GM19099 (cell line): ENCODE results near the gene PTAR1.

Experiments
- POLR2A ChIP-seq: IDR thresholded peaks from 3 replicates; pipeline ENCODE4 v1.6.1; 2011; ENCODE audit warnings: low read depth; ENCODE audit not compliant: insufficient read length; ENCODE audit errors: extremely low read depth

Gene PTAR1

DNA sequence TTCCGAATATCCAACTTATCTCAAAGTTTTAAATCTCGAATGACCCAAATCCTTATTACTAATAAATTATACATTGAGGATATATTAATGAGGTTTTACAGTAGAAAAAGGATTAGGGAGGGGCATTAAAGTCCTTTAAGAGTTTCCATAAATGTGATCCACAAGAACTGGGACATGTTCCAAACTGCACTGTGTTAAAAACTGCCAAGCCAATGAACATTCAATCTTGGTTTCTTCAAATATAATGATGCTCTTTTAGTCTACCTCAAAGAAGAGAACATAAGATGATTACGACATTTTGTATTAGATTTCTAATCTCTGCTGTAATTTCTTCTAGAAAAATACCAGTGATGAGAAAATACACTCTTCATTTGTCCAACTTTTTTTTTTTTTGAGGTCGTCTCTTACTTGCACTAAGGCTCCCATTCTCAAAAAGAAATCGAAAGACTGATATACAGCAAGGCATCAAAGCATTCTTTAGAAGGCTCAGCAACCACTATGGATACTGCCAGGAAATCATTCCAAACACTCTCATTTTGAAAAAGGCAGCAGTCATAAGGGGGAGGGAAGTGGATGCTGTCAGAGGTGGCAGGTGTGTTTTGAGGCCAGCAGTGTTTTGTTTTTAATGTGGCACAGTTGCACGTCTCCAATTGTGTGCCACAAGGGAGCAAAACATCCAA lies 1.7 kb downstream of the PTAR1 start:
- TF ChIP-seq POLR2A, result no peak

DNA sequence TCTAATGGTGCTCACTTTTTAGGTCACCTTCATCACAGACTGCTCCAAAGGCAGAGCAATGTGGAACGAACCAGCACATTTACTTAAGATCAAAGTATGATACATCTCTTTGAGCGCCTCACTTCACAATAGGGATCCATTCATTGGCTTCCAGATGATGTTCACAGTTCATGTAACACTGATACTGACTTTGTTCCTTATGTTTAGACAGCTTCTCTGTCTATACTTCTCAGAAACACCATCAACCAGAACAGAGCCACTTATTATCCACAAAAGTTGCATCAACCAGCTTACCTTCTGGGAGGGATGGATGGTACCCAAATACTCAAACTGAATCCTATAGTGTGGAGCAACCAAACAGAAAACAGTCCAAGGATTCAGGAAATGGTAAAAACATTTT lies 4.6 kb downstream of the PTAR1 start:
- no peak for TF ChIP-seq POLR2A

DNA sequence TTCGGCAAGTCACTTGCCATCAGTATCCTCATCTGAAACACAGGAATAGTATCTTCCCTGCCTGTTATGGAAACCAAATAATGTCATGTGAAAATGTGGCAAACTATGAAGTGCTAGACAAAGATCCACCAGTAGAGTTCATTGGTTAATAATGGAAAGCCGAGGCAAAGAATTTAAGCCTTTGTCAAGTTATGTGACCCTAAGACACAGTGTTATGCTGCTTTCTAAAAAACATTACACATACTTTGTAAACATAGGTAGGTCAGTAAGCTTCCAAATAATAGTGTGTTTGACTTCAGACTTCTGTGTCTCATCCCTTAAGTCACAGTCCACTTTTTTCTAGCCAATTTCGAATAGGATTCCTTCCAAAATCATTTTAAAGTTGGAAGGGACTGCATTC lies 6.0 kb downstream of the PTAR1 start:
- no peak for TF ChIP-seq POLR2A

DNA sequence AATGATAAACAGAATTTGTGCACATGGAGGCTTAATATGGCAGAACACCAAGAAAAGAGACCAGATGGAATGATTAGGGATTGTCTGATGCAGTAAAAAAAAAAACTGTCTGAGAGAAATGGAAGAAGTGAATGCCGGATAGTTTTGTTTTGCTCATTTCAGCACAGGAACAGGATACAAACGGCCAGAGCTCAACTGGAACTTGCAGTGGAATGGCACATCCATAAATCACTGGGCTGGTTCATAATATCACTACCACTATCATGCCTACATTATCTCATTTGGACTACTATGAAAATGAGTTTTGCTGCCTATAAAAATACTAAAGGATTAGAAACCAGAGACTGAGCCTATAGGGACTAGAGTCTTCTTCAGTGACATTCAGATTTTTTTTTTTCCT lies 9.7 kb downstream of the PTAR1 start:
- TF ChIP-seq POLR2A, result no peak

DNA sequence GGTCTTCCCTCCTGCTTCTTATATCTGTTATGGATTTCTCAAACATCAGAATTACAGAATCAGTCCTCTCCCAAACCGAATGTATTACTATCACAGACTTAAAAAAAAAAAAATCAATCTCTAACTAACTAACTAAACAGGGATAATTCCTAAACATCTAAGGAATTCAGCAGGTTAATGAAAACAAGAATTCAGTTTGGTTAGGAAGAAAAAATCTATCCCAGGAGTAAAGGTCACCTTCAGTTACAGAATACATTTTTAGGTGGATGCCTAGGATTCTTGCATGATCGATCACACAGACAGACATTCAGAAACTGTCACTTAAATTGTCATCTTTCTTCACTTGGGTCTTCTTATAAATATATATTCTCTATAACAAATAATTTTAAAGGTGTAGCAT lies 11.5 kb downstream of the PTAR1 start:
- TF ChIP-seq POLR2A, result no peak

DNA sequence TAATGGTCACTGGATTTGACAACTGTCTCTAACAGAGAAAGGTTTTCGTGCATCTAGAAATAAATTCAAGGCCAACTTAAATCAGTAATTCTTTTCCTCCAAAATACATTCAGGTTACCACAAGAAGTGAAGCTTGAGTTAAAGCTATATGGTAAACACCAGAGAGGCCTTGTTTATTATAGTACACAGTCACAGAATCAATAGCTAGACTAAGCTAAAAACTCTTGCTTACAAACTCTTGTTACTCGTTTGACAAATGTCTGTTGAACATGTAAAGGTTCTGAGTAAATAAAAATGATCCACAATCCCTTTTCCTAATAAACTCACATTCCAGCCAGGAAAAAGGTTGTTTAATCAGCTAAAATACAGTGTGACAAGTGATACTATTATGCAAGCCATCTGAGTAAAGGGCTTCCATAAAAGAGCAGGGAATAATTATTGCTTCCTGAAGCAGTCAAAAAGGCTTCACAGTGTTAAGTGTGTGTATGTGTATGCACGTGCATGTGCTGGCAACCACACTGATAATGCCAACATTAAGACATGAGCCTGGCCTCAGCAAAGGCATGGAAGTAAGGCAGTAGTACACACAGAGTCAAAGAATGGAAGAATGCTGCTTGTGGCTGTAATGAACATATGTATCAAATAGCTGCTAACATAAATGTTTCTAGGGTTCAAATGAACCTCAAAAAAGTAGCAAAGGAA lies 12.8 kb downstream of the PTAR1 start:
- no peak for TF ChIP-seq POLR2A

DNA sequence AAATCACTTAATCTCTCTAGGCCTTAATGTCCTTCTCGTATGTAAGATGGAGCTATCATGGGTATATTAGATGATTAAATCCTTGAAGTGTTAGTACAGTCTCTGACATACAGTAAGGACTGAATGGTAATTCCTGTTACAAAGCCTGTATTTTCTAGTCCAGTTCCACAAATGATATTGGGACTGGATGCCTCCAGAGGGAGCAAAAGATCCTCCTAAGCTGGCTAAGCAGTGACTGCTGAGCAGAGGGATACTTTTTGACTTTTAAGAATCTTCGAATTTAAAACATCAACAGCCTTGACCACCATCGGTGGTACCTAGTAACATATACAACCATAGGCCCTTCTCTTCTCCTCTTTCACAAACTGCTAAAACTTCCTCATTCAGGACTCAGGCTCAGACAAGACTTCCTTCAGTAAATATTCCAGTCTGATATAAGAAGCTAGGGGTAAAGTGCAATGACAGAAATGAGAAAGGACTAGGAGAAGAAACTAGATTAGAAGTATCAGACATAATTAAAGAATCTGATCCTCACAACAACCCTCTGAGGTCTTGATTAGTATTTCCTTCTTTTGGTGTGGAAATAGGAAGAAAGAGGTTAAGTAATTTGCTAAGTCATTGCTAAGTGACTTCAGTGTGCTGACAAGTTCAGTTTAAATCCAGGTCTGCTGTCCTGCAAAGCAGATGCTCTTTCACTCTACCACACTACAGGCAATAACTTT lies 13.9 kb downstream of the PTAR1 start:
- no peak for TF ChIP-seq POLR2A

DNA sequence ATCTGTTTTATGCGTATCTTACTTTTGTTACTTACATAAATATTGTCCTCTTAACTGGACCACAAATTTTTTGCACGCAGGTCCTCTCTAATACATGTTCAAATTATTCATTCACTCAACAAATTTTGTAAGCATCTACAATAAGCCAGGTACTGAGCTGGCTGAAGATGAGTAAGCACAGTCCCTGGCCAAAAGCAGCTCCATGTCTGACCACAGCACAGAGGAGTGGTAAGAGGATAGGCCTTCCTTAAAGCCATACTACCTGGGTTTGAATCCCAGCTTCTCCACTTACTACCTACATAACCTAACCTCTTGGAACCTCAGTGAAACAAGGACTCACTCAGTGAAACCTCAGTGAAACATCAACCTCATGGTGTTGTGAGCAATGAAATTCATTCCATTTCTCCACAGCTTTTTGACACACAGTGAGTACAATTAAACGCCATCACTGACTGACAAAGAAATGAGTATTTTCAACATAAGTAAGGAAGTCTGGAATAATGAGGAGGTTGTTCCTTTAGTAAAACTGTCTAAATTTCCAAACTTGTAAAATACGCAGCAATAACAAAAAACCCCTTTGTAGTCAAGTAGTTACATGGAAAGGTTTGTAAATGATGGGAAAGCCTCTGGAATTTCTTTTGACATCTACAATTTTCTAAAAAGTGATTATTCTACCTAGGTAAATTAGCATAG lies 15.0 kb downstream of the PTAR1 start:
- TF ChIP-seq POLR2A, result no peak

DNA sequence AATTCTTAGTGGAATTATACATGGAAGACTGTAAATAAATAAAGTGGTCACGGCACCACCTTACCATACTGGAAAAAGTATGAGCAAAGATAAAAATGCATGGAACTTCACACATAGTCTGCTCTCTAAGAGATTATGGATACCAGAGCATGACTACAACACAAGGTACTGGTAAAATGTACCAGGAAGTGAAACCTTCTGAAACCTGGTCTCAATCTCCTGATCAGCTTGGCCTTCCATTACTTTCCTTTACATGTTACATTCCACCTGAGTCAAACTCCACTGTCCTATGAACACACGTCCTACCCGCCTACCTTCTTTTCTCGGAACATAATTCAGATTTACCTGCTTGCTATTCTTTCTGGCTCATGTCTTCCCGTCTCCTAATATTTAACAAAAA lies 15.9 kb downstream of the PTAR1 start:
- TF ChIP-seq POLR2A, result no peak

DNA sequence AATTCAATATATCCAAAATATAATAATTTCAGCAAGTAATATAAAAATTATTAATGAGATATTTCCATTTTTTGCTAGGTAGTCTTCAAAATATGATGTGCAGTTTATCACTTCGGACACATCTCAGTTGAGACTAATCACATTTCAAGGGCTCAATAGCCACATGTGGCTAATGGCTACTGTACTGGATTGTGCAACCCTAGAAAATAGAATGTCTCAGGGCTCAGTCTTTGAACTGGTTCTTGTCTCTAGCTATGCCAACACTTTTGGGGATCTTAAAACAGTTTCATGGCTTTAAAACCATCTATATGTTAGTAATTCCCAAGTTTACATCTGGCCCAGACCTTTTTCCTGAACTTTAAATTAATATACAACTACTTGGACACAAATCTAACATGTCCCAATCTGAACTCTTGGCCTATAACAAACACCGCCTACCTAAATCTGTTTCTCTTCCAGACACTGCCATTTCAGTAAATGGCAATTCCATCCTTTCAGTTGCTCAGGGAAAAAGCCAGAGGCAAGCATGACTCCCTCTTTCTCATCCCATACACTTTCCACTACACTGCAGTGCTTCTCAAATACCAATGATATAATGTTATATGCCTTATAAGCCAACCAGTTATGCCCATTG lies 18.8 kb downstream of the PTAR1 start:
- no peak for TF ChIP-seq POLR2A

DNA sequence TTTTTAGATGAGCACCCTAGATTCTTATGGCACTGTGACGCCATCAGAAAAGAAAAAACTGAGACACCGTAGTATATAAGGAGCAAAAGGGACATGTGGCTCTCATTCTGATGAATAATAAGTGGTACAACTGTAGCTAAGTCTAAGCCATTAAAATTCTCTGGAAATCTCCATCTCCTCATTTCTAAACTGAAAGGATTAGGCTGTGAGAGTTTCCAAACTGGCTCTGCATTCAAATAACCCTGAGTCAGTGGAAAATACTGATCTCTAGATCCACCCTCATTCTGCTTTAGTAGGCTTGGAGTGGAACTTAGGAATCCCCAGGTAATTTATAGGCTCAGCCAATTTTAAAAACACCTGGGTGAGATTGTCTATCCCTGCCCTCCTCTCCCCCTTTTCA lies 28.5 kb downstream of the PTAR1 start:
- no peak for TF ChIP-seq POLR2A

DNA sequence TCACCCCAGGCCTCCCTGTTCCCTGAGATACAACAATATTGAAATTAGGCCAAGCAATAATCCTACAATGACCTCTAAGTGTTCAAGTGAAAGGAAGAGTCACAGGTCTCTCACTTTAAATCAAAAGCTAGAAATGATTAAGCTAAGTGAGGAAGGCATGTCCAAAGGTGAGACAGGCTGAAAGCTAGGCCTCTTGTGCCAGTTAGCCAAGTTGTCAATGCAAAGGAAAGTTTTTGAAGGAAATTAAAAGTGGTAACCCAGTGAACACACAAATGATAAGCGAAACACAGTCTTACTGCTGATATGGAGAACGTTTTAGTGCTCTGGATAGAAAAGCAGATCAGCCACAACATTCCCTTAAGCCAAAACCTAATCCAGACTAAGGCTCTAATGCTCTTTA lies 39.8 kb downstream of the PTAR1 start:
- no peak for TF ChIP-seq POLR2A

DNA sequence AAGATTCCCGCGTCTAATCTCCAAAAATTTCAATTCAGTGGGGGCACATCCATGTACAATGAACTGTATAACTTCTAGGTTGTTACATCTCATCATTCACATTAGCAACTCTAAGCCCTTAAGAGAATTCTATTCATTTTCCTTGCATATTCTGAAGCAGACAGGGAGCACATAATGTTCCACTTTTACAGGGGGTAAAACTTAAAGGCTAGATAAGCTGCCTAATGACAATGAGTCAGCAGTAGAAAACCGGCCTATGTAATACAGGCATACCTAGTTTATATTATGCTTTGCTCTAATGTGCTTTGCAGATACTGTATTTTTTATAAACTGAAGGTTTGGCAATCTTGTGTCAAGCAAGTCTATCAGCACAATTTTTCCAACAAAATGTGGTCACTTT lies 40.4 kb downstream of the PTAR1 start:
- TF ChIP-seq POLR2A, result no peak

DNA sequence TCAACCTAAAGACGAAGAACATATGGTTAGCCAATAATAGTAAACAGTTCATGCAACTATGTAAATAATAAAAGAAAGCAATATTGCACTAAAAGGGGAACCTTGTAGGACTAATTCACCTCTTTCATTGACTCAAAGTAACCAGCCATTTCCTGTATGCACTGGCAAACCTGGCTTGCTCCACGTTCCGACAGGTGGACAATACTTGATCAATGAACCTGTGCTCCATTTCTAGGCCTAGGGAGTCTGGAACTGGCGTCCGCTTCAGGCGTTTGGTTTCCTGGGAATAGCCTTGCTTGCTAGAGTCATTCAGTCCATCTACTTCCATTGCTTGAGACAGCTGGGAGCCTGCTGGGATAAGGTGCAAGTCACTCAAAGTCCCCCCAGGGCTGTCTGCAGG lies 41.6 kb downstream of the PTAR1 start:
- no peak for TF ChIP-seq POLR2A

DNA sequence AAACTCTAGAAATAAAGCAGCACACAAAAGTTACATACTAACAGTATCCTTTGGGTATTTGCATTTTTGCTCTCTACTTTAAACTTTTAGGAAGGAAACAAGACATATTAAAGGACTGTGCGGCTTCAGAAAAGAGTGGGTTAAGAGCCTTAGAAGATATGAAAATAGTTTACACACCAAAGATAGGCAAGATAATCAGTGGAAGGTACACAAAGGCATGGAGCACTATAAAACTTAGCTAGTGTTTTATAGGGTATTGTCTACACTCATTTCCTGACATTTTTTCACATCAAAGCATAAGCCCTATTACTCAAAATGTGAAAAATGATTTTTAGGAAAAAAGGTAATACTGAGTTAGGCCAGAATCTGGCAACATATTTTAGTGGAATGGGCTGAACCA lies 44.0 kb downstream of the PTAR1 start:
- TF ChIP-seq POLR2A, result no peak

DNA sequence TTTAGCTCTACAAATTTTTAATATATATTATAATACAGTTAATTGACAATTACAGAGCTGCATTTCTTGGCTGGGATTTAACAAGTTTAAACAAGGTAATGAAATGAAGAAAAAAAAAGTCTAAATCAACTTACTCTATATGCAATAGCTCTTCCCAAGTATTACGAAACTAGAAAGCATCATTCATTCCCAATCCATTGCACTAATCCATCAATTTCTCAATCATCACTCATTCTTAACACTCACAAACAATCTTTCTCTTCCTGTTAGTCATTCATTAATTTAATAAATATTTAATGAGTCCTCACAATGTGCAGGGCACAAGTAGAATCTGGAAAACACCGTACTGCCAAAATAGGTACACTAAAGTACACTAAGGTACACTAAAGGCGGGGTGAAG lies 44.7 kb downstream of the PTAR1 start:
- no peak for TF ChIP-seq POLR2A

DNA sequence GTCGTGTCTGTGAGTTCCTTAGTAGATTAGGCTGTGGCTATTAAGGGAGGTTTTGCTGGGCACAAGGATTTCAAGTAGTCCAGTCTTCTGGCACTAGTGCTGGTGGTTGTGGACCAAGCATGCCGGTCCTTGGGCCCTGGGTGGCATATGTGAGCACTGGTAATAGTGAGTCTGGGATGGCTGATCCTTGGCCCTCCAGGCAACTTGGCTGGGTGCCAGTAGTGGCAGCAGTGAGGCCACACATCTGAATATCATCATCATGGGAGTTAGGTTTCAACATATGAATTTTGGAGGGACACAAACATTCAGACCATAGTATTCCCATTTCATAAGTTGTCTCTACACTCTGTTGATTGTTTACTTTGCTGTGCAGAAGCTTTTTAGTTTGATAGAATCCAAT lies 62.3 kb downstream of the PTAR1 start:
- TF ChIP-seq POLR2A, result no peak
